ENCODE data around the gene PHETA1.

The PHETA1 gene

GRCh38 chr12:111394480-111394879 is 25.6 kb upstream of the PHETA1 start:
- no peaks in the 10 kb centered on the region for H3K36me3 ChIP-seq (replicated peaks)
- no peak overlapping the region for H3K4me3 ChIP-seq (ENCODE audit: low read depth, low read length)
- H3K27me3 ChIP-seq (replicated peaks), result no peaks in the 10 kb centered on the region
- H3K27ac ChIP-seq, result no peak overlapping the region
- DNase-seq, result no peak
- no peak for TF ChIP-seq CTCF (IDR thresholded peaks at IDR 0.05; ENCODE audit: low read depth, low read length, missing control alignments)
- in situ Hi-C loops (cut with HindIII; ENCODE audit: low pct_ligation_motif_present, low sequenced_read_pairs), result no loop called here

- no peak overlapping the region for H3K4me3 ChIP-seq (ENCODE audit: low read depth, low read length)
- H3K27ac ChIP-seq, result no peak overlapping the region
- in situ Hi-C loops (cut with HindIII; ENCODE audit: low pct_ligation_motif_present, low sequenced_read_pairs), result no loop called here
- no peaks in the 10 kb centered on the region for H3K36me3 ChIP-seq (replicated peaks)
- no peak for DNase-seq
- no peak for TF ChIP-seq CTCF (IDR thresholded peaks at IDR 0.05; ENCODE audit: low read depth, low read length, missing control alignments)
- H3K27me3 ChIP-seq (replicated peaks), result no peaks in the 10 kb centered on the region
Observed at GRCh38 chr12:111393700-111394300, 24.9 kb upstream of the PHETA1 start.

- H3K36me3 ChIP-seq (replicated peaks), result no peaks in the 10 kb centered on the region
Observed at GRCh38 chr12:111390910-111391309, 22.0 kb upstream of the PHETA1 start.

GRCh38 chr12:111389635-111390034 is 20.7 kb upstream of the PHETA1 start:
- no peaks in the 10 kb centered on the region for H3K27me3 ChIP-seq (replicated peaks)
- in situ Hi-C loops (cut with HindIII; ENCODE audit: low pct_ligation_motif_present, low sequenced_read_pairs), result no loop called here
- H3K27ac ChIP-seq, result no peak overlapping the region
- no peak for DNase-seq
- TF ChIP-seq CTCF (IDR thresholded peaks at IDR 0.05; ENCODE audit: low read depth, low read length, missing control alignments), result no peak
- no peak overlapping the region for H3K4me3 ChIP-seq (ENCODE audit: low read depth, low read length)
- H3K36me3 ChIP-seq (replicated peaks), result no peaks in the 10 kb centered on the region

More at GRCh38 chr12:111390910-111391309, 22.0 kb upstream of the PHETA1 start:
- no peaks in the 10 kb centered on the region for H3K27me3 ChIP-seq (replicated peaks)
- in situ Hi-C loops (cut with HindIII; ENCODE audit: low pct_ligation_motif_present, low sequenced_read_pairs), result no loop called here
- no peak overlapping the region for H3K4me3 ChIP-seq (ENCODE audit: low read depth, low read length)
- H3K27ac ChIP-seq, result no peak overlapping the region
- DNase-seq, result no peak
- TF ChIP-seq CTCF (IDR thresholded peaks at IDR 0.05; ENCODE audit: low read depth, low read length, missing control alignments), result no peak

- in situ Hi-C loops (cut with HindIII; ENCODE audit: low pct_ligation_motif_present, low sequenced_read_pairs), result no loop called here
- TF ChIP-seq CTCF (IDR thresholded peaks at IDR 0.05; ENCODE audit: low read depth, low read length, missing control alignments), result no peak
- Histone ChIP-seq H3K36me3 (replicated peaks) (no peaks in the 10 kb centered on the region), H3K4me3 (ENCODE audit: low read depth, low read length) (no peak overlapping the region), H3K27me3 (replicated peaks) (no peaks in the 10 kb centered on the region), H3K27ac (no peak overlapping the region)
- DNase-seq, result no peak
Observed at GRCh38 chr12:111387747-111388323, 18.9 kb upstream of the PHETA1 start.

- no peak overlapping the region for H3K4me3 ChIP-seq (ENCODE audit: low read depth, low read length)
- H3K36me3 ChIP-seq (replicated peaks), result no peaks in the 10 kb centered on the region
- DNase-seq, result peak; percentile 65
- no peak for TF ChIP-seq CTCF (IDR thresholded peaks at IDR 0.05; ENCODE audit: low read depth, low read length, missing control alignments)
- H3K27me3 ChIP-seq (replicated peaks), result no peaks in the 10 kb centered on the region
- H3K27ac ChIP-seq, result no peak overlapping the region
- in situ Hi-C loops (cut with HindIII; ENCODE audit: low pct_ligation_motif_present, low sequenced_read_pairs), result no loop called here
Observed at GRCh38 chr12:111386885-111387284, 18.0 kb upstream of the PHETA1 start.
